GM12891 (cell line): Measurements from ENCODE around the gene ASTN2.

Source experiments
- POLR2A ChIP-seq: IDR thresholded peaks from 2 replicates; pipeline ENCODE4 v1.6.1; 2011; ENCODE audit warnings: low read depth, low read length, control low read depth
- POLR2AphosphoS5 ChIP-seq: IDR thresholded peaks from 2 replicates; pipeline ENCODE4 v1.6.1; 2011; ENCODE audit warnings: low read depth, low read length, control low read depth
- TAF1 ChIP-seq: IDR thresholded peaks from 2 replicates; pipeline ENCODE4 v1.6.1; 2011; ENCODE audit warnings: low read depth, low read length, control low read depth

- TF ChIP-seq POLR2AphosphoS5 (no peak), POLR2A (no peak), TAF1 (no peak)
Observed at GRCh38 chr9:116658265-116658664, 756.6 kb downstream of the ASTN2 start.
